Measurements from ENCODE around the gene CASP6. TPM values are rescaled to one million over a fixed set of nuclear protein-coding genes. Genes with fewer than 3 reads are reported as not detected.

Gene CASP6
- total RNA-seq, 2 experiments from 2014 or later: 8.1 to 9.2 TPM

- Histone ChIP-seq H3K9me2 (ENCODE audit: insufficient read depth, low read length) (no peaks in the 10 kb centered on the region), H2AFZ (ENCODE audit: low read length) (no peak overlapping the region), H3K27ac (ENCODE audit: low read depth, low read length, poor library complexity, severe bottlenecking) (no peak overlapping the region), H3K9me3 (ENCODE audit: low read length) (no peaks in the 10 kb centered on the region), H3K4me1 (ENCODE audit: insufficient read depth, low read length, poor library complexity, severe bottlenecking) (no peaks in the 10 kb centered on the region), H4K20me1 (ENCODE audit: insufficient read depth, low read length) (no peaks in the 10 kb centered on the region), H3K4me2 (ENCODE audit: low read length) (no peak overlapping the region), H3K36me3 (ENCODE audit: insufficient read depth, low read length) (peaks cover 21% of the 10 kb centered on the region), H3K4me3 (ENCODE audit: low read depth, low read length, poor library complexity, severe bottlenecking) (no peak overlapping the region), H3K79me2 (ENCODE audit: insufficient read depth, low read depth, low read length) (peaks cover 12% of the 10 kb centered on the region; the same call in 1 of the 2 replicates)
- ChIA-PET POLR2A (interaction anchor here (1.3 to 1.7 kb wide), 3 partner anchors 9 to 22 kb away, joined by 4 to 5 read pairs (median 5); no protein-coding TSS in a partner anchor), CTCF (ENCODE audit: unreplicated experiment) (no interaction called here)
- TF ChIP-seq CTCF (conservative IDR thresholded peaks at IDR 0.05; ENCODE audit: low read length) (no peak), EZH2phosphoT487 (IDR thresholded peaks at IDR 0.05; ENCODE audit: borderline replicate concordance, low read depth, low read length) (no peak)
- intact Hi-C loops (cut with micrococcal nuclease; ENCODE audit: unreplicated experiment): no loop called here
- no peak for DNase-seq (ENCODE audit: low spot score)
- BruUV-seq (replicated peaks): no TSS peak
Observed at GRCh38 chr4:109640644-109641043, 62.6 kb downstream of the CASP6 start.

Small RNA genes lying within 50 kb of the gene (small RNA-seq; reads per million reads assigned to genes)
- gene HIGD1AP14: not detected

Other genes starting within 250 kb of the CASP6 start
- gene MCUB, start 143.2 kb downstream of the CASP6 start, total RNA-seq (2014; rRNA removed; shearing (Covaris generic)): 39.1 and 40.3 TPM in 2 replicates
- 64.4 and 67.8 TPM in 2 replicates for gene MCUB, start 143.2 kb downstream of the CASP6 start, total RNA-seq (2022)
- 9.0 and 18.1 TPM in 2 replicates for gene PLA2G12A, start 26.6 kb upstream of the CASP6 start, total RNA-seq (2014; rRNA removed; shearing (Covaris generic))
- gene PLA2G12A, start 26.6 kb upstream of the CASP6 start, total RNA-seq (2022): 31.4 and 35.9 TPM in 2 replicates
- not detected in 2 replicates for gene CFI, start 98.6 kb upstream of the CASP6 start, total RNA-seq (2014; rRNA removed; shearing (Covaris generic))
- gene CFI, start 98.6 kb upstream of the CASP6 start, total RNA-seq (2022): not detected in 2 replicates
- 16.4 and 26.7 TPM in 2 replicates for gene GAR1, start 112.3 kb upstream of the CASP6 start, total RNA-seq (2014; rRNA removed; shearing (Covaris generic))
- gene GAR1, start 112.3 kb upstream of the CASP6 start, total RNA-seq (2022): 37.7 and 42.5 TPM in 2 replicates
- 0.35 TPM in 1 of 2 replicates, not detected in the other for gene RRH, start 124.5 kb upstream of the CASP6 start, total RNA-seq (2014; rRNA removed; shearing (Covaris generic))
- gene RRH, start 124.5 kb upstream of the CASP6 start, total RNA-seq (2022): 0.23 TPM in 1 of 2 replicates, not detected in the other
- gene LRIT3, start 144.7 kb upstream of the CASP6 start, total RNA-seq (2014; rRNA removed; shearing (Covaris generic)): 0.10 and 0.13 TPM in 2 replicates
- 0.09 and 0.11 TPM in 2 replicates for gene LRIT3, start 144.7 kb upstream of the CASP6 start, total RNA-seq (2022)
- gene EGF, start 209.4 kb upstream of the CASP6 start, total RNA-seq (2014; rRNA removed; shearing (Covaris generic)): not detected in 2 replicates
- not detected in 2 replicates for gene EGF, start 209.4 kb upstream of the CASP6 start, total RNA-seq (2022)